Tibial nerve (tissue), 3 donors: ENCODE data around the gene HILPDA.

Experiments used
- POLR2A ChIP-seq, 2 donors: fragments of 450-650 bp; IDR thresholded peaks; one replicate each; pipeline ENCODE4 v1.6.1; 2017; ENCODE audit warnings: antibody characterized with exemption in 2 of 2, mild to moderate bottlenecking in 2 of 2, moderate library complexity in 2 of 2
- TF ChIP-seq, protein P1 (sequence below), 5 experiments: fragments of 200-600 bp in 3 of 5; fragments of 450-650 bp in 2 of 5; sonication (generic) in 3 of 5; IDR thresholded peaks; one replicate each; pipeline ENCODE4 v1.5.1; 2016 to 2019; ENCODE audit warnings: antibody characterized with exemption in 5 of 5, mild to moderate bottlenecking in 3 of 5, moderate library complexity in 2 of 5

- TF ChIP-seq, protein P1, sequence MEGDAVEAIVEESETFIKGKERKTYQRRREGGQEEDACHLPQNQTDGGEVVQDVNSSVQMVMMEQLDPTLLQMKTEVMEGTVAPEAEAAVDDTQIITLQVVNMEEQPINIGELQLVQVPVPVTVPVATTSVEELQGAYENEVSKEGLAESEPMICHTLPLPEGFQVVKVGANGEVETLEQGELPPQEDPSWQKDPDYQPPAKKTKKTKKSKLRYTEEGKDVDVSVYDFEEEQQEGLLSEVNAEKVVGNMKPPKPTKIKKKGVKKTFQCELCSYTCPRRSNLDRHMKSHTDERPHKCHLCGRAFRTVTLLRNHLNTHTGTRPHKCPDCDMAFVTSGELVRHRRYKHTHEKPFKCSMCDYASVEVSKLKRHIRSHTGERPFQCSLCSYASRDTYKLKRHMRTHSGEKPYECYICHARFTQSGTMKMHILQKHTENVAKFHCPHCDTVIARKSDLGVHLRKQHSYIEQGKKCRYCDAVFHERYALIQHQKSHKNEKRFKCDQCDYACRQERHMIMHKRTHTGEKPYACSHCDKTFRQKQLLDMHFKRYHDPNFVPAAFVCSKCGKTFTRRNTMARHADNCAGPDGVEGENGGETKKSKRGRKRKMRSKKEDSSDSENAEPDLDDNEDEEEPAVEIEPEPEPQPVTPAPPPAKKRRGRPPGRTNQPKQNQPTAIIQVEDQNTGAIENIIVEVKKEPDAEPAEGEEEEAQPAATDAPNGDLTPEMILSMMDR (IDR thresholded peaks at IDR 0.05), result no peak
- no peak for TF ChIP-seq POLR2A (IDR thresholded peaks at IDR 0.05)
These were observed 45.3 kb upstream of the HILPDA start for GRCh38 chr7:128410451-128410753.
